NCI-H748 (cell line): ENCODE results near the gene ALOX15.
"Not testable (repeated sequence)": the region's sequence is repeated elsewhere in the genome, so short reads cannot be mapped to it uniquely, and the experiment has no call there.

Experiments used
- DNase-seq: peaks from one replicate; lab custom pipeline; 2025; ENCODE audit not compliant: unreplicated experiment; lab: John Stamatoyannopoulos, UW

The ALOX15 gene

GRCh38 chr17:4652997-4653396 lies 11.5 kb upstream of the ALOX15 start:
- DNase-seq, result no peak

- DNase-seq, result peak; percentile 99
Measured at GRCh38 chr17:4648741-4649140, 7.3 kb upstream of the ALOX15 start.

DNA sequence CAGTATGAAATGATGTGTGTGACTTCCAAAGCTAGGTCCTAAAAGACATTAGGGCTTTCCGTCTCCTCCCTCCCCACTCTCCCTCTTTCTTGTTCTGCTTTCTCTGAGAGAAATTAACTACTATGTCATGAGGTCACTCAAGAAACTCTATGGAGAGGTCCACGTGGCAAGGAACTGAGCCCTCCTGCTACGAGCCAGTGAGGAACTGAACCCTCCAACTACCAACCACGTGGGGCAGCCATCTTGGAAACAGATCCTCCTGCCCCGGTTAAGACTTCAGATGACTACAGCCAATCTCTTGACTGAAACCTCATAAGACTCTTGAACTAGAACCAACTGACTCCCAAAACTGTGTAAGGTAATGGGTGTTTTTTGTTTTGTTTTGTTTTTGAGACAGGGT lies 4.2 kb upstream of the ALOX15 start:
- no peak for DNase-seq

DNA sequence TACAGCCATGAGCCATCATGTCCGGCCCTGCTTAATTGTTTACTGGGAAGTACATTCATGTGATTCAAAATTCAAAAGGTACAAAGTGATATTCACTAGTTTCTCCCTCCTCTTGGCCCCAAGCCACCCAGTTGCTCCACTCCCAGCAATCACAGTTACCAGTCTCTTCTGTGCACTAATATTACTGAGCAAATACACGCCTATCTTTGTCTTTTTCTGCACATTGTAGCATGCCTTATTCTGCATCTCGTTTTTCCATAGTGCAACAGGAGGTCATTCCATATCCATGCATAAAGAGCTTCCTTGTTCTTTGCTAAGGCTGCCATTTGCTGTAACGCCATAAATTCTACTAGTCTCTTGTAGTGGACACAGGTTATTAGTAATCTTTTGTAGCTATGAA lies 2.2 kb upstream of the ALOX15 start:
- DNase-seq, result peak; percentile 40

DNA sequence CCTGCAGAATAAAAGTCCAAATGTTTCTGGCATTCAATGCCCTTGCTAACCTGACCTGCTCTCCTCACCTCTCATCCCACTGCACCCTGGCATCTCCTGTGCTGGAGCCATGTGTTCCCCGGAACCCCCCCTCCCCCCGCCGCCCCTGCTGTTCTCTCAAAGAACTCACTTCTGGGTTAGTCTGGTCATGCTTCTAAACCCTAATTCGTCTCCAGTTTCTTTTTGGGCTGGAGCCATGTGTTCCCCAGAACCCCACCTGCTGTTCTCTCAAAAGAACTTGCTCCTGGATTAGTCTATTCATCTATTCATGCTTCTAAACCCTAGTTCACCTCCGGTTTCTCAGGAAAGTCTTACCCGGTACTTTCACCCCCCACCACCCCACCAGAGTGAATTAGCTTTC lies 808 bp upstream of the ALOX15 start:
- no peak for DNase-seq

GRCh38 chr17:4640569-4641188 lies 799 bp downstream of the ALOX15 start:
- peak; percentile 28 for DNase-seq

- DNase-seq, result peak; percentile 63
Measured at GRCh38 chr17:4639301-4640059, 2.0 kb downstream of the ALOX15 start.

DNA sequence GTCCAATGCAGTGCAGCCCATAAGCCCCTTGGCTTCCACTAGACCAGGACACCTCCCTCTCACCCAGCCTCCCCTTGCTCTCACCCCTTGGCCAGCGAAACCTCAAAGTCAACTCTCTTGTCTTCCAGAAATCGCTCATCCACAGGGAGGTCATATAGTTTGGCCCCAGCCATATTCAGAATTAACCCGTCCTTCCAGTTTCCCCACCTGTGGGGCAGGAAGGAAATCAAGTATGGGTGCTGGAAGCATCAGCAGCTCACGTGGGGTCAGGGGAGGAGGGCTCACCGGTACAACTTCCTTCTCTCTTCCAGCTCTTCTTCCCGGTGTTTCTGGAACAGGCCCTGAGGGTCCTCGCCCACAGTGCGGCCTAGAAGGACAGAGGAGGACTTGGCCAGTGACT lies 2.7 kb downstream of the ALOX15 start:
- not testable (repeated sequence) for DNase-seq

DNA sequence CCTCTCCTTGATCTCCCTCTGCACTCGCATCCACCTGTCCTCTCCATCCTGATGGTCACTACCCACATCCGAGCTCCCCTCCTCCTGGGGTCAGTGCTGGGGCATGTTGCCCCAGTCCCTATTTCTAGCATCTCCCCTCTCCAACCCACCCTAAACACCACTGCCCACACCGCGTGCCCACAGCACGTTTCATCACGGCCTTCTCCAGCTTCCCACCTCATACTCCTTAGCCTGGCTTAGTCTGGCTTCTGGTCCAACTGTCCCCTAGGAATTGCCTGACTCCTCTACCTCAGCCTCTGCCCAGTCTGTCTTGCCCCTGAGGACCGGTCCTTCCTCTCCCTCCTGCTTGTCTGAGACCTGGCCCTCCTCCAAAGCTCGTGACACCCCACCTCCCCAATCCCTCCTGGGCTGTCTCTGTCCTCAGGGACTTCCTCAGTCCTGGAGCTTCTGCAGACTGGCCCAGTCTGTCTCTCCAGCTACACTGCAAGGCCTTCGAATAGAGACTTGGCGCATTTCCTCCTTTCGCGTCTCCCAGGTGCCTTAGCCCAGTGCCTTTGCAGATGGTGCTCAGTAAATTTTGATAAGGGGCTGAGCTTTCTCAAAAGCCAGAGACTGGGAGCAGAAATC lies 4.9 kb downstream of the ALOX15 start:
- no peak for DNase-seq

- DNase-seq, result peak; percentile 47
Measured at GRCh38 chr17:4635823-4636375, 5.6 kb downstream of the ALOX15 start.

- DNase-seq, result no peak
Measured at GRCh38 chr17:4634976-4635375, 6.5 kb downstream of the ALOX15 start.

DNA sequence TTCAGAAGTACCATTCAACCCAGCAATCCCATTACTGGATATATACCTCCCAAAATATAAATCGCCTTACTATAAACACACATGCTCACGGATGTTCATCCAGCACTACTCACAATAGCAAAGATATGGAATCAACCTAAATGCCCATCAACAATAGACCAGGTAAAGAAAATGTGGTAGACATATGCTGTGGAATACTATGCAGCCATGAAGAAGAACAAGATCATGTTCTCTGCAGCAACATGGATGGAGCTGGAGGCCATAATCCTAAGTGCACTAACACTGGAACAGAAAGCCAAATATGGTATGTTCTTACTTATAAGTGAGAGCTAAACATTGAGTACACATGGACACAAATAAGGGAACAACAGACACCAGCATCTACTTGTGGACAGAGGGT lies 7.8 kb downstream of the ALOX15 start:
- DNase-seq, result no peak

DNA sequence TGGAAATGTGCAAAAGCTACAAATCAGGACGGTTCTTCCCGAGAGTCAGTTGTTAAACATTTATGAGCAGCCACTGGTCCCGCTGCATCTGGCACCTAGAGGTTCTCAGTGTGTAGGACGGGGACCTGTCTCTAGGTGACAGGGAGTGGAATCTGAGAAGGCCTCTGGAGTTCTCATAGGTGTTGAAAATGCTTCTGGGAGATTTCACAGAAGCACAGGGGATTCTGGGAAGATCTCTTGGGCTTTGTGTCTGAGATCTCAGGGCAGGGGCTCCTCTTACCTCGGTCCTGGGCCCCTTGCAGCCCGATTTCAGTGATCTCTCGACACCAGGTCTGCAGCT lies 8.9 kb downstream of the ALOX15 start:
- no peak for DNase-seq

DNA sequence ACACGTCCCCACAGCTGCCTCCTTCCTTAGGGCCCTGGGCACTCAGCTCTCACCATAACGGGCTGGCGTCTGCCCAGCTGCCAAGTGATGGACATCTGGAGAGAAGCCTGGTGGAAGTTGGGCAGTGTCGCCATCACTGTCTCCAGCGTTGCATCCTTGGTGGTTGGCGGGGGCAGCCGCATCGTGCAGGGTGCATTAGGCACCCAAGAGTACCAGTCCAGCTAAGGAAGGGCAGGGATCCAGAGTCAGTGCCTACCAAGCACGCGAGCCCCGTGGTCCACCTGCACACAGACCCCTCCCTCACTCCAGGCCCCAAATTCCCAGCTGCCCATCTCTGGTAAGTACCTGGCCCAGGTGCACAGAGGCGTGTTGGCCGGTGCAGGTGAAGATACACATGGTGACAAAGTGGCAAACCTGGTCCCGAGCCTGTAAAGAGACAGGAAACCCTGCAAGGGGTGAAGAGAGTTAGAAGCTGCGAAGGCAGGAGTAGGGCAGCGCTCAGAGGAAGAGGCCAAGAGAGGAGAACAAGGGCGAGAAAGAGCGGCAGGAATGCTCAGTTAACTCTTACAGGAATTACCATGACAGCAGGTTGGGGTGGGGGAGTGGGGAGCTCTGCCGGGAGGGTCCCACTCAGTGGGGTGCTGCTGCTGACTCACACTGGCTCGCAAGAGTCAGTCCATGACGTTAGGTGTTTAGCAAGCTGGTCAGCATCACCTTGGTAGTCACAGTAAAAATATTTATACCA lies 9.5 kb downstream of the ALOX15 start:
- no peak for DNase-seq

DNA sequence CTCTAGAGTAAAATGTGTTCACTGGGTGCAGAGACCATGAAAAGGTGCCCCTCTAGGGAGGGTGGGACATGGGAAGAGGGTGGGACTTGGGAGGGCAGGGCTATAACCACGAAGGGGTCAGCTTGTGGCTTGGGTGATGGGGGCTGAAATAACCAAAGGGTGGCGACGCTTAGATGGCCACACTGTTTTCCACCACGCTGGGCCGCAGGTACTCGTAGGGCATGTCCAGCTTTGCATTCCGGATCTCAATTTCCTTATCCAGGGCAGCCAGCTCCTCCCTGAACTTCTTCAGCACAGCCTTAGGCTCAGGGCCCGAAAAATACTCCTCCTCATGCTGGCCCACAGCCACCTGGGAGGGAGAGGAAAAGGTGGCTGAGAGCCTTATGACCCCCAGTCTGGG lies 10.0 kb downstream of the ALOX15 start:
- no peak for DNase-seq

DNA sequence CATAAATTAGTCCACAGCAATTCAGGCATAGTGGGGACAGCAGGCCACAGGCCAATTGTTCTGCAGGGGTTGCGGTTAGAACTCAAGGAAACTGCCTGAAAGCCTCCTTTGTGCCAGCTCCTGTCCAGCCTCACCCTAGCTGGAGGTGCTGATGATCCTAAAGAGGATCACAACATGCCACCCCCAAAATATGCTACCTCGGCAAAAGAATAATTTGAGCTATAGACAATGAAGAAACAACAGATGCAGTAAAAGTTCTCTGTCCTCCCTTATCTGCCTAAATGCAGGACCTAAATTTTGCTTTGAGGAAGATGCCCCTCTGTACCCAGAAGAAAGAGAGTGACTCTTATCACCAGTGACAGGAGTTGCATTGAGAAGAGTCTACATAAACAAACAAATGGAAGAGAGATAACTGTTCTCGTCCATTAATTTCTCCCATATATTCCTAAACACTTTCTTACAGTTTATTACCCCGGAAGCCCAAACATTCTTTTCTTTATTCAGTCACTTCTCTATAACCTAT lies 14.7 kb downstream of the ALOX15 start:
- DNase-seq, result no peak

GRCh38 chr17:4625181-4625617 lies 16.3 kb downstream of the ALOX15 start:
- DNase-seq, result peak; percentile 69

DNA sequence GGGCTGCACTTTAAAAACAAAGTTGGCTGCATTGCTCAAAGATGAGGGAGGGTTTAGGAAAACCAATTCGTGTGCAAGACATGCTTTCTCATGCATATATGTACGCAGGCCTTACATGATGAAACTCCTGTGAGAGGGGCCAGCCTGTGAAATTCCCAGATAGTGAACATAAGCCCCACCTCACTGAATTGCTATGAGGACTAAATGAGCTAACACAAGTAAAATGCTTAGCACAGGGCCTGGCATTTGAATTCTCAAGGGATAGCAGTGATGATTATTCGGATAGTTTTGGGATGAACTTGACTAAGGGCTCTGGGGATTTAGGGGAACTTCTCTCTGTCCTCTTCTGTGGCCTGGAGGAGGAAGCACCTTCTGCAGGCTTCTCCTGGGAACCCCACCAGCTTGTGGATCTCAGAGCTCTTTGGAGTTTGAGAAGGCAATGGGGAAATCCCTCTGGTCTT lies 17.0 kb downstream of the ALOX15 start:
- DNase-seq, result not testable (repeated sequence)

GRCh38 chr17:4623249-4623648 lies 18.2 kb downstream of the ALOX15 start:
- DNase-seq, result no peak

DNA sequence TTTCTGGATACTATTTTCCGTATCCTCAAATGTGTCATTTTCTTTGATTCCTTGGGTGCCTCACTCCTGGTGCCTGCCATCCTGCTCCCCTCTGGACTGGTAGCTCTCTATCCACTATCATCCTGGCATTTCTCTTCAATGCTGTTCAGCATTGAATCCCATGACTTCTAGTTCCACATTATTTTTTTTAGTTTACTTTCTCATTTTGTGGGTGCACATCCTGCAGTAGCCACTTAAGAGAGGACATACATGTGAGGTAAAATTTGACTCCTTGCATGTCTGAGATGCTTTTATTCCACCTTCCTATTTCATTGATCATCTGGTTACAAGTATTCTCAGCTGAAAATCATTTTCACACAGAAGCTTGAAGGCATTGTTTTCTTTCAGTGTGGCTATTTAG lies 19.1 kb downstream of the ALOX15 start:
- no peak for DNase-seq

GRCh38 chr17:4620531-4621101 lies 20.9 kb downstream of the ALOX15 start:
- no peak for DNase-seq
